COLO668 (cell line): Measurements from ENCODE around the gene SEPTIN12.

Experiments
- DNase-seq: peaks from one replicate; lab custom pipeline; 2025; ENCODE audit not compliant: unreplicated experiment; lab: John Stamatoyannopoulos, UW

SEPTIN12 gene

GRCh38 chr16:4734063-4734729 lies 53.9 kb downstream of the SEPTIN12 start, which contains the start of the genes ANKS3 and DNAAF8:
TSS of gene ANKS3 (minus strand) at chr16:4734271. CDS start at chr16:4730149, 4,122 bp downstream.
TSS of gene DNAAF8 (plus strand) at chr16:4734537. CDS start at chr16:4736515, 1,978 bp downstream.
- DNase-seq = peak; percentile 93

- DNase-seq = peak; percentile 46
Observed at GRCh38 chr16:4733747-4734062, 54.4 kb downstream of the SEPTIN12 start.

- no peak for DNase-seq
Observed at GRCh38 chr16:4733211-4733742, 54.9 kb downstream of the SEPTIN12 start.

- no peak for DNase-seq
Observed at GRCh38 chr16:4729876-4730275, 58.3 kb downstream of the SEPTIN12 start.

GRCh38 chr16:4728676-4729075 lies 59.5 kb downstream of the SEPTIN12 start:
- DNase-seq = no peak
